GM12801 (cell line): ENCODE results near the gene WWP2.
A peak's percentile ranks its signal among the peaks of the same experiment; 100 is the strongest.

ENCODE experiments used
- TF ChIP-seq, protein P1 (sequence below): IDR thresholded peaks from one replicate; pipeline ENCODE4 v1.5.1; 2011; ENCODE audit warnings: control low read depth; ENCODE audit not compliant: insufficient read length; ENCODE audit errors: extremely low read depth

The WWP2 gene

DNA sequence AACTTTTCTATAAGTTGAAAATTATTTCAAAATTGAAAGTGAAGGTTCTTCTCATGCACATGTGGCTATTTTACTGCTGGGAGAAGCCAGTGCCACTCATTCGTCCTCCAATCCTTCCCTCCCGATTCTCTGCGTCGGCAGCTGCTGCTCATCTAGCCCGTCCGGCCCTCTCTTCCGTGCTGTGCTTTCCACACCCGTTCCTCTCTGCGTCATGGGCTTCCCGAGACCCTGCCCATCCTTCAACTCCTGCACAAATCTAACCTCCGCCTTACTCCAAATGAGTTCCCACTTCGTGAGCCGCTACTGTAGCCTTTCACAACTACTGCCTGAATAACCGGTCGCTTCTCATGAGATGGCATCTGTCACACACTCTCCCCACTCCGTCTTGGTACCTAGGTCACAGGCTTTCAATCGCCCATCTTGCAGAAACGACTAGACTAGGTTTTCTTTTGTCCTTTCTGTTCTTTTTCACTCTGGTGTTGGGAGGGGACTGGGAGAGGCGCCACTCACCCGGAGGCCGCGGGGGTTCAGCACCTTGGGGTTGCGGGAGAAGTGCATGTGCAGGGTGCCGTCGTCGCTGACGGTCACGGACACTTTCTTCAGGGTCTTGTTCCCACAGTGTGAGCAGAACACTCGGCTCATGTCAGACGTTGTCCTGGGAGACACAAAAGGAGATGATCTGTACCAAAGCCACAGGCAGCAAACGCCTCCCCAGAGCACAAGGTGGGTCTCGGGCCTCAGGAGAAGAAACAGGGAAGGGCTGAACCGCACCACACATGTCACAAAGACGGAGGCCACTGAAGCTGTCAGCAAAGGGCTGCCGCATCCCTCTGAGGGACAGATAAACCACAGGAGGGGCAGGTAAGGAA lies 17.5 kb upstream of the WWP2 start:
- TF ChIP-seq, protein P1, sequence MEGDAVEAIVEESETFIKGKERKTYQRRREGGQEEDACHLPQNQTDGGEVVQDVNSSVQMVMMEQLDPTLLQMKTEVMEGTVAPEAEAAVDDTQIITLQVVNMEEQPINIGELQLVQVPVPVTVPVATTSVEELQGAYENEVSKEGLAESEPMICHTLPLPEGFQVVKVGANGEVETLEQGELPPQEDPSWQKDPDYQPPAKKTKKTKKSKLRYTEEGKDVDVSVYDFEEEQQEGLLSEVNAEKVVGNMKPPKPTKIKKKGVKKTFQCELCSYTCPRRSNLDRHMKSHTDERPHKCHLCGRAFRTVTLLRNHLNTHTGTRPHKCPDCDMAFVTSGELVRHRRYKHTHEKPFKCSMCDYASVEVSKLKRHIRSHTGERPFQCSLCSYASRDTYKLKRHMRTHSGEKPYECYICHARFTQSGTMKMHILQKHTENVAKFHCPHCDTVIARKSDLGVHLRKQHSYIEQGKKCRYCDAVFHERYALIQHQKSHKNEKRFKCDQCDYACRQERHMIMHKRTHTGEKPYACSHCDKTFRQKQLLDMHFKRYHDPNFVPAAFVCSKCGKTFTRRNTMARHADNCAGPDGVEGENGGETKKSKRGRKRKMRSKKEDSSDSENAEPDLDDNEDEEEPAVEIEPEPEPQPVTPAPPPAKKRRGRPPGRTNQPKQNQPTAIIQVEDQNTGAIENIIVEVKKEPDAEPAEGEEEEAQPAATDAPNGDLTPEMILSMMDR, result no peak

DNA sequence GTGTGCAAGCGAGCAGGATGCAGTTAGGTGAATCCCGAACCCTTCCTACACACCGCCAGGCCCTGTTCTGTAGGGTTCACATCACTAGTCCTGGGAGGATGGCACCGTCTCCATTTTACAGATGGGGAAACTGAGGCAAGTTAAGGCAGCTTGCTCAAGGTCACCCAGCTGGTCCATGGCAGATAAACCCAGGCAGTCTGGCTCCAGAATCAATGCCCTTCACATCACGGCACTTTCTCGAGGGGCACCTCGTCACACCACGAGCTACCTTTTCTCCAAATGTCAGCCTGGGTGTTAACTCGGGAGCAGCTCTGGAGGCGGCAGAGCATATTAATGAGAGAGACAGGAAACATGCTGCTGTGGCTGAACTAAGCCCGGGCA lies 16.9 kb upstream of the WWP2 start:
- TF ChIP-seq, protein P1, result no peak

DNA sequence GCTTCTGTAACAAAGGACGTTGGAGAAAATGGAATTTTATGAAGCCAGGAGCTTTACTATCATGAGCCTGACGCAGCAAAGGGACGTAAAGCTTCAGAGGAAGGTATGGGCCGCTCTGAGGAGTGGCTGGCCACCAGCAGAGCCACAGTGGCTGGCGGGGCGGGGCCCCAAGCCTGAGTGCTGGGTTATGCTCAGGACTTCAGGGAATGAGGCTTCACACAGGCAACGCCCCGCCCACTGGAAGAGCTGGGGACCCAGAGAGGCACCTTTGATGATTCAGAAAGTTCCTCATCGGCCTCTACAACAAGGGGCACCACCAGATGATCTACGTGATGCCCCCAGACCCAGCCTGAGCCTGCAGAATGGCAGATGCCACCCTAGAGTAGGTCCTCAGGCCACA lies 16.2 kb upstream of the WWP2 start:
- TF ChIP-seq, protein P1, result no peak

DNA sequence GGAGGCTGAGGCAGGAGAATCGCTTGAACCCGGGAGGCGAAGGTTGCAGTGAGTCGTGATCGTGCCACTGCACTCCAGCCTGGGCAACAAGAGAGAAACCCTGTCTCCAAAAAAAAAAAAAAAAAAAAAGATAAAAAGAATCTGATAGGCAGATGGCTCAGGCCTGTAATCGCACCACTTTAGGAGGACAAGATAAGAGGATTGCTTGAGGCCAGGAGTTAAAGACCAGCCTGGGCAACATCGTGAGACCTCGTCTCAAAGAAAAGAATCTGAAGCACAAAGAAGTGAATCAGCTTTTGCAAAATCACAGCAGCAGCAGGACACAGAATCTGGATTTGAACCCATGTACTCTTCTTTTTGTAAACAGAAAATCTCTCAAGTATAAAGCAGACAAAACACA lies 15.0 kb upstream of the WWP2 start:
- TF ChIP-seq, protein P1, result no peak

DNA sequence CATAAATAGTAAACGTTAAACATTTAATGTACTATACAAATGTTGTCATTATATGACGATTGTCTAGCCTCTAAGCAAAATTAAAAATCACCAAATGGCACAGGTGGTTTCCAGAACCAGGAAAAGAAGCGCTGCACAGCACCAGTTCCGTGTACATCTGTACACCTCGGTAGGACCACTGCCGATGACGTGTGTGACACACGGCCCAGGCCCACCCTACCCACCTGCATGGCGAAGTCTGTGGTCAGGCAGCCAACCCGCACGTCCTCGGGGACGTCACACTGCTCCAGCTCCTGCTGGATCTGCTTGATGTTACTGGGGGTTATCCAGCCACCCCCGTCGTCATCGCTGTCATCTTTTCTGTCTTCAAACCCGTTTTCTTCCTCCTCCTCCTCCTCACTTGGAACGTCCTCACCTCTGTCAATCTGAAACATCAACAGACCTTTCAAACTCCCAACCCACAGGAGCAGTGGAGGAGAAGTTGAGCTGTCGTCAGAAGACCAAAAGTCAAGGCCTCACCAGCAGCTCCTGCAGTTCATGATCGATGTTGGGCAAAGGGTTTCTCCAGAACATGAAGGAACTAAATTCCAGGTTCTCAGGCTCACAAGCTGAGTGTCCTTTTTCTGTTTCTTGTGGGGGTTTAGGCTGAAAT lies 13.3 kb upstream of the WWP2 start:
- TF ChIP-seq, protein P1, result no peak

DNA sequence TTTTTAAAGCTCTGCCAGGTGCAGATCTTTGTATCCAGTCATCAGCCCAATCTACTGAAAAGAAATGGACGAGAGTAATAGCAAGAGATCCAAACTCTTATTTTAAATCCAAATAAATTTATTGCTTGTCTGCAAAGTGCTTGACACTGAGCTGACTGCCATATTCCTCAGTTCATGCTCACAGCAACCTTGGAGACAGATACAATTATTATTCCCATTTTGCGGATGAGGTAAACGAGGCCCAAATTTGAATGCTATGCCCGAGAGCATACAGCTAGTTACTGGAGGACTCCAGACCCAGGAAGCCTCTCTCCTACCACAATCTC lies 8.0 kb upstream of the WWP2 start:
- TF ChIP-seq, protein P1, result no peak

DNA sequence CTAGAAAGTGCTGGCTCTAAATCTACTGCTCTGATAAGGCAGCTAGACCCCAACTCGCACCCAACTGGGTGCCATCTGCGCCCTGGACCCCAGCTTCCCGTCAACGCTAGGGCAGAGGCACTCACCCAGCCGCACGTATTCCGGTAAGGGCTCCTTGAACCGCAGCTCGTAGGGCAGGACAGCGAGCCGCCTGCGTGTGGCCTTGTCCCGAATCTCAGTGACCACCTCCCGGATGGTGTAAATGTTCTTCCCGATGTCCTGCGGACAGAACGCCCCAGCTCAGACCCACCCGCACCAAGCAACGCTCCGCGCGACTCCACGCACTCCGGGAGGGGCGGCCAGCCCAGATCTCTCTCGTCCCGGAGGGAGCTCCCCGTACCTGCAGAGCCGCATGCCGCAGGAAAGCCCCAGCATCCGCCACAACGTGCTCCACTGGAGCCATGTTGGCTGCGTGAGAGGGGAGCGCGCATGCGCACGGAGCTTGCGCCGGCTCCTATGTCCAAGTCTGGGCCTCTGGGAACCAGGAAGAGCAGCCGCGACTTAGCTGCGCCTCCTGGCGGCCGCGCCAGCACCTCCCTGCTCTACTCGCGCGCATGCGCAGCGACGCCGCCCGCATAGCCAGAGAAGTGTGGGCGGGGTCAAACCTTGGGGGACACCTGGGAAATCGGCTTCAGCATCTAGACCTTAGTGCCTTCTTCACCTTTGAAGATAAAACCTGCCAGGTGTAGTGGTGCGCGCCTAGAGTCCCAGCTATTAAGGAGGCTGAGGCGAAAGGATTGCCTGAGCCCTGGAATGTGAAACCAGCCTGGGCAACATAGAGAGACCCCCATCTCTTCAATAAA lies 7.4 kb upstream of the WWP2 start, which contains the start of gene NOB1:
NOB1 (minus strand) TSS at position 458 of the 842 bp plus-strand sequence; CDS start at position 442, 16 bp downstream.
- TF ChIP-seq, protein P1, result peak; percentile 77
